ENCODE results near the gene GRIN2D.

Gene GRIN2D

DNA sequence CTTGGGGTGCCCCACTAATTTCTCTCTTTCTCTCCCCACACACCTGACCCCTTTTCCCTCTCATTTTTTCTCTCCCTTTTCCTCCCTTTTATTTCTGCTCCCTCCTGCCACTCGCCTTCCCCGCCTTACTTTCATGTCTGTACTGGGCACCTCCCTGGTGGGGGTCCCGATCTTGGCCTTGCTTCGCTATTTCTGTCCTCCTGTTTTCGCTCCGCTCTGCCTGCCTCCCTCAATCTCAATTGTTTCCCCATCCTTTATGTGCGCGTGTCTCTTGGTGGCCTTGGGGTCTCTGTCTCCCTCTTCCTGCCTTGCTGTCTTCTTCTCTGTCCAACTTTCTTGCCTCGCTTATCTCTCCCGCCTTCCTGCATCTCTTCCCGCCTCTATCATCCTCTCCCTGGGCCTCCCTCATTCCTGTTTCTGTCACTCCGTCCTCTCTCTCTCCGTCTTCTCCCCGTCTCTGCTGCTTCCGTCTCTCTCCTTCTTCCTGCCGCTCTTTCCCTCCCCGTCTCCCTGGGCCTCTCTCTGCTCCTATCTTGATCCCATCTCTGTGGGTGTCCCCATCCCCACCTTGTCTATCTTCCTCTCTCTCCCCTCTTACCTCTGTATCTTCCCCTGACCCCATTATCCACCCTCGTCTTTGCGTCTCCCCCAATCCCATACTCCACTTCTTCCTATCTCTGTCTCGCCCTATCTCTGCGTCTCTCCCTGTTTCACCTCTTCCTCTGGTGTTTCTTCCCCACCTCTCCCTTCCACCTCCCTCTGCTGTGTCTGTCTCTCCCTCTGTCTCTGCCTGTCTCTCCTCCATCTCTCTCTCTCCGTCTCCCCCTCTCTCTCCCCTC lies 4.0 kb downstream of the GRIN2D start:
- no peaks in the 10 kb centered on the region for H4K20me1 ChIP-seq (ENCODE audit: insufficient read depth, low read length)
- no peak overlapping the region for H3K9ac ChIP-seq (ENCODE audit: low read depth, low read length)
- no peak for DNase-seq
- H3K4me1 ChIP-seq (ENCODE audit: insufficient read depth, low read length): 0 out of 2 replicates have a peak, but pooled peaks cover 4% of the 10 kb centered on the region
- H3K9me3 ChIP-seq (ENCODE audit: insufficient read depth, low read length, severe bottlenecking): no peaks in the 10 kb centered on the region
- ATAC-seq (ENCODE audit: insufficient read depth, low read depth): no peak
- no peak overlapping the region for H3K4me3 ChIP-seq (ENCODE audit: low read depth in 1 of 2, low read length in 2 of 2)
- H2AFZ ChIP-seq (ENCODE audit: low read depth, low read length): no peak overlapping the region; the same call in 1 of the 2 replicates
- no peaks in the 10 kb centered on the region for H3K36me3 ChIP-seq (ENCODE audit: insufficient read depth, low read length)
- TF ChIP-seq, protein P1, sequence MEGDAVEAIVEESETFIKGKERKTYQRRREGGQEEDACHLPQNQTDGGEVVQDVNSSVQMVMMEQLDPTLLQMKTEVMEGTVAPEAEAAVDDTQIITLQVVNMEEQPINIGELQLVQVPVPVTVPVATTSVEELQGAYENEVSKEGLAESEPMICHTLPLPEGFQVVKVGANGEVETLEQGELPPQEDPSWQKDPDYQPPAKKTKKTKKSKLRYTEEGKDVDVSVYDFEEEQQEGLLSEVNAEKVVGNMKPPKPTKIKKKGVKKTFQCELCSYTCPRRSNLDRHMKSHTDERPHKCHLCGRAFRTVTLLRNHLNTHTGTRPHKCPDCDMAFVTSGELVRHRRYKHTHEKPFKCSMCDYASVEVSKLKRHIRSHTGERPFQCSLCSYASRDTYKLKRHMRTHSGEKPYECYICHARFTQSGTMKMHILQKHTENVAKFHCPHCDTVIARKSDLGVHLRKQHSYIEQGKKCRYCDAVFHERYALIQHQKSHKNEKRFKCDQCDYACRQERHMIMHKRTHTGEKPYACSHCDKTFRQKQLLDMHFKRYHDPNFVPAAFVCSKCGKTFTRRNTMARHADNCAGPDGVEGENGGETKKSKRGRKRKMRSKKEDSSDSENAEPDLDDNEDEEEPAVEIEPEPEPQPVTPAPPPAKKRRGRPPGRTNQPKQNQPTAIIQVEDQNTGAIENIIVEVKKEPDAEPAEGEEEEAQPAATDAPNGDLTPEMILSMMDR (IDR thresholded peaks at IDR 0.05; ENCODE audit: borderline replicate concordance, extremely low read depth, low read length, poor library complexity, severe bottlenecking): no peak
- no peak for TF ChIP-seq EZH2 (IDR thresholded peaks at IDR 0.05; ENCODE audit: borderline replicate concordance, low read depth, low read length, severe bottlenecking)
- no peak overlapping the region for H3K27ac ChIP-seq (ENCODE audit: low read length)
- no peaks in the 10 kb centered on the region for H3K79me2 ChIP-seq (ENCODE audit: insufficient read depth, low read length)
- H3K27me3 ChIP-seq (ENCODE audit: insufficient read depth, low read length, poor library complexity): peaks cover 45% of the 10 kb centered on the region
- H3K4me2 ChIP-seq (ENCODE audit: insufficient read depth, low read length): no peak overlapping the region

DNA sequence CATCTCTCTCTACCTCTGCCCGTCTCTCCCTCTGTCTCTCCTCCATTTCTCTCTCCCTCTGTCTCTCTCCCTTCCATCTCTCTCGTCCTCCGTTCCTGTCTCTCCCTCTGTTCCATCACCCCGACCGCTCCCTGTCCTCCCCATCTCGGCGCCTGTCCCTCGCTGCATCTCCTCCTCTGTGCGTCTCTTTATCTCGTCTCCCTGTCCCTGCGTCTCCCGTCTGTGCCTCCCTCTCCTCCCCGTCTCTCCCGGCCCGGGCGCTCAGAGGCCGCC lies 4.6 kb downstream of the GRIN2D start:
- H3K27me3 ChIP-seq (ENCODE audit: insufficient read depth, low read length, poor library complexity): peaks cover 43% of the 10 kb centered on the region
- no peak overlapping the region for H3K27ac ChIP-seq (ENCODE audit: low read length)
- H4K20me1 ChIP-seq (ENCODE audit: insufficient read depth, low read length): no peaks in the 10 kb centered on the region
- no peaks in the 10 kb centered on the region for H3K9me3 ChIP-seq (ENCODE audit: insufficient read depth, low read length, severe bottlenecking)
- no peak overlapping the region for H3K4me3 ChIP-seq (ENCODE audit: low read depth in 1 of 2, low read length in 2 of 2)
- 0 out of 2 replicates have a peak, but pooled peaks cover 4% of the 10 kb centered on the region for H3K4me1 ChIP-seq (ENCODE audit: insufficient read depth, low read length)
- no peak for DNase-seq
- H3K9ac ChIP-seq (ENCODE audit: low read depth, low read length): no peak overlapping the region
- H3K36me3 ChIP-seq (ENCODE audit: insufficient read depth, low read length): no peaks in the 10 kb centered on the region
- H2AFZ ChIP-seq (ENCODE audit: low read depth, low read length): no peak overlapping the region
- no peak for ATAC-seq (ENCODE audit: insufficient read depth, low read depth)
- H3K79me2 ChIP-seq (ENCODE audit: insufficient read depth, low read length): no peaks in the 10 kb centered on the region
- H3K4me2 ChIP-seq (ENCODE audit: insufficient read depth, low read length): no peak overlapping the region
- TF ChIP-seq, protein P1 (IDR thresholded peaks at IDR 0.05; ENCODE audit: borderline replicate concordance, extremely low read depth, low read length, poor library complexity, severe bottlenecking): no peak
- TF ChIP-seq EZH2 (IDR thresholded peaks at IDR 0.05; ENCODE audit: borderline replicate concordance, low read depth, low read length, severe bottlenecking): no peak

DNA sequence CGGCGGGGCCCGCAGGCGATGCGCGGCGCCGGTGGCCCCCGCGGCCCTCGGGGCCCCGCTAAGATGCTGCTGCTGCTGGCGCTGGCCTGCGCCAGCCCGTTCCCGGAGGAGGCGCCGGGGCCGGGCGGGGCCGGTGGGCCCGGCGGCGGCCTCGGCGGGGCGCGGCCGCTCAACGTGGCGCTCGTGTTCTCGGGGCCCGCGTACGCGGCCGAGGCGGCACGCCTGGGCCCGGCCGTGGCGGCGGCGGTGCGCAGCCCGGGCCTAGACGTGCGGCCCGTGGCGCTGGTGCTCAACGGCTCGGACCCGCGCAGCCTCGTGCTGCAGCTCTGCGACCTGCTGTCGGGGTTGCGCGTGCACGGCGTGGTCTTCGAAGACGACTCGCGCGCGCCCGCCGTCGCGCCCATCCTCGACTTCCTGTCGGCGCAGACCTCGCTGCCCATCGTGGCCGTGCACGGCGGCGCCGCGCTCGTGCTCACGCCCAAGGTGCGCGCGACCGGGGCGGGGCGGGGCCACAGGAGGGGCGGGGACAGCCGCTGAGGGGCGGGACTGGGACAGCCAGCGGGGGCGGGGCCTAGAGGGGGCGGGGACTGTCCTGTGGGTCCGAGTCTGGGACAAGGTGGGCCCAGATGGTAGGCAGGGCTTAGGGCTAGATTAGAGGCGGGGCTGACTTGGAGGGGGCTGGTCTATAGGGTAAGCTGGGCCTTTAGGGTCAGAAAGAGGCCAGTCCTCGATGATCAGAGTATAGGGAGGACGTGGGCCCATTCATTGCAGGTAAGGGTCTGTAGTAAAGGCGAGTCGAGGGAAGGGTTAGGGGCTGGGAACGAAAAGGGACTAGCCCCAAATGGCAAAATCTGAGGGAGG lies 5.1 kb downstream of the GRIN2D start:
- H3K4me1 ChIP-seq (ENCODE audit: insufficient read depth, low read length): 0 out of 2 replicates have a peak, but pooled peaks cover 4% of the 10 kb centered on the region
- peaks cover 38% of the 10 kb centered on the region for H3K27me3 ChIP-seq (ENCODE audit: insufficient read depth, low read length, poor library complexity)
- no peak overlapping the region for H3K4me3 ChIP-seq (ENCODE audit: low read depth in 1 of 2, low read length in 2 of 2)
- H3K27ac ChIP-seq (ENCODE audit: low read length): no peak overlapping the region
- no peak overlapping the region for H3K9ac ChIP-seq (ENCODE audit: low read depth, low read length)
- no peak for DNase-seq
- no peaks in the 10 kb centered on the region for H4K20me1 ChIP-seq (ENCODE audit: insufficient read depth, low read length)
- no peak overlapping the region for H3K4me2 ChIP-seq (ENCODE audit: insufficient read depth, low read length)
- no peaks in the 10 kb centered on the region for H3K79me2 ChIP-seq (ENCODE audit: insufficient read depth, low read length)
- no peak for ATAC-seq (ENCODE audit: insufficient read depth, low read depth)
- H3K36me3 ChIP-seq (ENCODE audit: insufficient read depth, low read length): no peaks in the 10 kb centered on the region
- H2AFZ ChIP-seq (ENCODE audit: low read depth, low read length): no peak overlapping the region
- no peaks in the 10 kb centered on the region for H3K9me3 ChIP-seq (ENCODE audit: insufficient read depth, low read length, severe bottlenecking)
- no peak for TF ChIP-seq EZH2 (IDR thresholded peaks at IDR 0.05; ENCODE audit: borderline replicate concordance, low read depth, low read length, severe bottlenecking)
- TF ChIP-seq, protein P1 (IDR thresholded peaks at IDR 0.05; ENCODE audit: borderline replicate concordance, extremely low read depth, low read length, poor library complexity, severe bottlenecking): no peak
